ENCODE data around the gene LENEP. TPM values are rescaled to one million over a fixed set of nuclear protein-coding genes. Genes with fewer than 3 reads are reported as not detected.
"Not testable (repeated sequence)": the region's sequence is repeated elsewhere in the genome, so short reads cannot be mapped to it uniquely, and the experiment has no call there.

The LENEP gene
- total RNA-seq, 2 experiments from 2014 or later: 1.1 to 1.9 TPM

GRCh38 chr1:154972517-154973343, 20.7 kb upstream of the LENEP start:
- peaks cover 19% of the 10 kb centered on the region for H3K36me3 Mint-ChIP-seq
- POLR2A ChIA-PET: interaction anchor here (0.7 to 3.3 kb wide), 10 partner anchors 10 to 1323 kb away, joined by 3 to 43 read pairs (median 6); partner anchors contain the start of genes FLAD1, PBXIP1 and PYGO2
- H3K9me3 Mint-ChIP-seq: no peaks in the 10 kb centered on the region
- H3K4me1 Mint-ChIP-seq: peaks cover 42% of the 10 kb centered on the region
- DNase-seq (no peak), ATAC-seq (ENCODE audit: low read depth) (no peak)
- H3K27ac Mint-ChIP-seq: peak overlapping the region; percentile 46
- H3K27me3 Mint-ChIP-seq: no peaks in the 10 kb centered on the region
- H3K4me3 Mint-ChIP-seq: no peak overlapping the region

GRCh38 chr1:154973344-154974101, 19.9 kb upstream of the LENEP start:
- ATAC-seq (ENCODE audit: low read depth) (peak; percentile 6), DNase-seq (peak; percentile 93)
- Mint-ChIP-seq H3K36me3 (peaks cover 16% of the 10 kb centered on the region), H3K4me3 (no peak overlapping the region), H3K27me3 (no peaks in the 10 kb centered on the region), H3K9me3 (no peaks in the 10 kb centered on the region), H3K4me1 (peaks cover 41% of the 10 kb centered on the region), H3K27ac (no peak overlapping the region)
- POLR2A ChIA-PET: interaction anchor here (0.7 to 3.5 kb wide), 18 partner anchors 9 to 1324 kb away, joined by 3 to 43 read pairs (median 8); partner anchors contain the start of genes FLAD1, PBXIP1, PMVK and PYGO2

GRCh38 chr1:154974102-154974807, 19.1 kb upstream of the LENEP start, which contains the start of gene CKS1B:
TSS of gene CKS1B (plus strand) at chr1:154974681. CDS start at chr1:154974746, 65 bp downstream.
- Mint-ChIP-seq H3K27me3 (no peaks in the 10 kb centered on the region), H3K27ac (no peak within 1 kb of the TSS), H3K4me1 (peaks cover 37% of the 10 kb centered on the region), H3K9me3 (no peaks in the 10 kb centered on the region), H3K36me3 (peaks cover 14% of the 10 kb centered on the region), H3K4me3 (no peak within 1 kb of the TSS)
- POLR2A ChIA-PET: interaction anchor here (0.7 to 3.5 kb wide), 17 partner anchors 9 to 363 kb away, joined by 3 to 43 read pairs (median 8); partner anchors contain the start of genes FLAD1, PBXIP1, PMVK and PYGO2
- DNase-seq (peak; percentile 92), ATAC-seq (ENCODE audit: low read depth) (peak; percentile 89)

- H3K9me3 Mint-ChIP-seq: no peaks in the 10 kb centered on the region
- H3K27me3 Mint-ChIP-seq: no peaks in the 10 kb centered on the region
- no peak overlapping the region for H3K27ac Mint-ChIP-seq
- DNase-seq (peak; percentile 94), ATAC-seq (ENCODE audit: low read depth) (peak; percentile 51)
- H3K36me3 Mint-ChIP-seq: peaks cover 12% of the 10 kb centered on the region
- POLR2A ChIA-PET: interaction anchor here (0.9 to 3.5 kb wide), 11 partner anchors 9 to 46 kb away, joined by 3 to 43 read pairs (median 18); partner anchors contain the start of genes FLAD1, PBXIP1, PMVK and PYGO2
- no peak overlapping the region for H3K4me3 Mint-ChIP-seq
- peaks cover 33% of the 10 kb centered on the region for H3K4me1 Mint-ChIP-seq
These were observed 18.5 kb upstream of the LENEP start for GRCh38 chr1:154974808-154975408.

- no peak overlapping the region for H3K27ac Mint-ChIP-seq
- DNase-seq (peak; percentile 63), ATAC-seq (ENCODE audit: low read depth) (no peak)
- no peak overlapping the region for H3K4me3 Mint-ChIP-seq
- POLR2A ChIA-PET: interaction anchor here (0.6 to 3.5 kb wide), 10 partner anchors 8 to 45 kb away, joined by 3 to 43 read pairs (median 15); partner anchors contain the start of genes FLAD1, PBXIP1 and PYGO2
- peaks cover 33% of the 10 kb centered on the region for H3K4me1 Mint-ChIP-seq
- no peaks in the 10 kb centered on the region for H3K27me3 Mint-ChIP-seq
- H3K9me3 Mint-ChIP-seq: no peaks in the 10 kb centered on the region
- H3K36me3 Mint-ChIP-seq: peaks cover 14% of the 10 kb centered on the region
These were observed 17.9 kb upstream of the LENEP start for GRCh38 chr1:154975409-154976059.

- Mint-ChIP-seq H3K4me1 (peaks cover 20% of the 10 kb centered on the region), H3K27ac (peak overlapping the region; percentile 18), H3K36me3 (peaks cover 12% of the 10 kb centered on the region)
- DNase-seq; H3K9me3 Mint-ChIP-seq; ATAC-seq (ENCODE audit: low read depth); H3K4me3 Mint-ChIP-seq; H3K27me3 Mint-ChIP-seq; POLR2A ChIA-PET: not testable (repeated sequence)
These were observed 15.6 kb upstream of the LENEP start for GRCh38 chr1:154977762-154978161.

GRCh38 chr1:154978360-154978759, 15.0 kb upstream of the LENEP start:
- no peaks in the 10 kb centered on the region for H3K9me3 Mint-ChIP-seq
- peaks cover 17% of the 10 kb centered on the region for H3K4me1 Mint-ChIP-seq
- H3K27me3 Mint-ChIP-seq: no peaks in the 10 kb centered on the region
- H3K4me3 Mint-ChIP-seq: no peak overlapping the region
- no peak overlapping the region for H3K27ac Mint-ChIP-seq
- ATAC-seq (ENCODE audit: low read depth) (no peak), DNase-seq (no peak)
- peaks cover 12% of the 10 kb centered on the region for H3K36me3 Mint-ChIP-seq
- POLR2A ChIA-PET: no interaction called here

- ATAC-seq (ENCODE audit: low read depth) (no peak), DNase-seq (no peak)
- POLR2A ChIA-PET: interaction anchor here (1.4 to 5.2 kb wide), 10 partner anchors 8 to 102 kb away, joined by 4 to 36 read pairs (median 16); partner anchors contain the start of genes CKS1B, LENEP, PBXIP1 and PMVK
- H3K9me3 Mint-ChIP-seq: no peaks in the 10 kb centered on the region
- H3K4me3 Mint-ChIP-seq: no peak overlapping the region
- H3K4me1 Mint-ChIP-seq: peaks cover 15% of the 10 kb centered on the region
- peaks cover 12% of the 10 kb centered on the region for H3K36me3 Mint-ChIP-seq
- H3K27ac Mint-ChIP-seq: no peak overlapping the region
- H3K27me3 Mint-ChIP-seq: no peaks in the 10 kb centered on the region
These were observed 11.0 kb upstream of the LENEP start for GRCh38 chr1:154982341-154982740.

- H3K27me3 Mint-ChIP-seq: no peaks in the 10 kb centered on the region
- POLR2A ChIA-PET: interaction anchor here (0.7 to 5.2 kb wide), 16 partner anchors 9 to 425 kb away, joined by 3 to 36 read pairs (median 7); partner anchors contain the start of genes ADAM15, CKS1B, LENEP and PBXIP1
- peak; percentile 90 for DNase-seq
- H3K4me1 Mint-ChIP-seq: peaks cover 10% of the 10 kb centered on the region
- peaks cover 10% of the 10 kb centered on the region for H3K36me3 Mint-ChIP-seq
- ATAC-seq (ENCODE audit: low read depth): peak; percentile 100
- H3K27ac Mint-ChIP-seq: no peak within 1 kb of the TSS
- no peak within 1 kb of the TSS for H3K4me3 Mint-ChIP-seq
- no peaks in the 10 kb centered on the region for H3K9me3 Mint-ChIP-seq
These were observed 10.3 kb upstream of the LENEP start, which contains the start of gene FLAD1 for GRCh38 chr1:154982897-154983648. TSS of gene FLAD1 (plus strand) at chr1:154983344. CDS start at chr1:154983695, 351 bp downstream.

GRCh38 chr1:154983776-154984466, 9.5 kb upstream of the LENEP start:
- Mint-ChIP-seq H3K4me3 (no peak overlapping the region), H3K9me3 (no peaks in the 10 kb centered on the region), H3K36me3 (peaks cover 13% of the 10 kb centered on the region), H3K4me1 (peaks cover 13% of the 10 kb centered on the region), H3K27ac (no peak overlapping the region), H3K27me3 (no peaks in the 10 kb centered on the region)
- DNase-seq (no peak), ATAC-seq (ENCODE audit: low read depth) (no peak)
- POLR2A ChIA-PET: interaction anchor here (0.7 to 5.2 kb wide), 17 partner anchors 10 to 426 kb away, joined by 3 to 36 read pairs (median 7); partner anchors contain the start of genes ADAM15, CKS1B, LENEP and PBXIP1

- H3K36me3 Mint-ChIP-seq; H3K27ac Mint-ChIP-seq; ATAC-seq (ENCODE audit: low read depth); H3K4me3 Mint-ChIP-seq; H3K9me3 Mint-ChIP-seq; DNase-seq; H3K27me3 Mint-ChIP-seq: not testable (repeated sequence)
- H3K4me1 Mint-ChIP-seq: peaks cover 12% of the 10 kb centered on the region
- POLR2A ChIA-PET: interaction anchor here (0.7 to 1.3 kb wide), 2 partner anchors 15 to 16 kb away, joined by 3 to 4 read pairs; partner anchors contain the start of gene SHC1
These were observed 6.7 kb upstream of the LENEP start for GRCh38 chr1:154986736-154987135.
